ENCODE measurements around the gene RIMS3. TPM values are rescaled to one million over a fixed set of nuclear protein-coding genes. Genes with fewer than 3 reads are reported as not detected.

RIMS3 gene
- total RNA-seq, 1 donor from 2014 or later, result 4.2 TPM

DNA sequence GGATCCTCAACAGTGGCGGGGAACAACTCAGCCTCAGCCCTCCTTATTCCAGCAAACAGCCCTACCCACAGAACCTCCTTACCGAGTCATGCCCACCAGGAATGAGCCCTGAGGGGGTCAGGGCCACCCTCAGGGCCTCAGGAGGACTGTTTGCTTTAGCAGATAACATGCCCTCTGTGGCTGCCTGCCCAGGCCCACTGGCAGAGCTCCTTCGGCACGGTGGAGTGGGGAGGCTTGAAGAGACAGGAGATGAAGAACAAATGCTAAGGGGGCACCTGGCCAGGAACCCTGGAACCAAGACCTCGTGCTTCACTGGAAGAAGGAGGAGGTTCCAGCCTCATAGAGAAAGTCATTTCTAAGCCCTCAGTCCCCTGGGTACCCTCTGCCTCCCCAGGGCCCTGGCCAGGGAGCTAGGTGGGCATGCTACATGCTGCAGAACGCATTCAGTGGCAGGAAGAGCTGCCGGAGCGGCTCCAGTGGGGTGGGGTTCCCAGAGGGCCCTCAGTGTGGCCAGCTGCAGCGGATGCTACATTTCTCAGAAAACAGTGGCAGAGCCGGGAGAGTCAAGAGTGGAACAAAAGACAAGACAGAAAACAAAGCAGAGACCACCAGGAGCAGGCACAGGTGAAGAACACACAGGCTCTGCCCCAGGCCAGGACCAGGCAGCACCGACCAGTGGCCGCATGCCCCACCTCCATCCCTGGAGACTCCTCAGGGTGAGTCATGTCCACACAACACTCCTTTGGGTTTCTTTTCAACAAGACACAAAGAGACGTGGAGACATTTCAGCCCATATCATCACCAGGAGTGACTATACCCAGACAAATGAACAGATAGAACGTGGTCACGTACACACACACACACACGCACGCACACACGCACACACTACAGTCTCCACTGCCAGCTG is 39.8 kb downstream of the RIMS3 start:
- DNase-seq (ENCODE audit: low read depth), result no peak
- TF ChIP-seq, protein P1, sequence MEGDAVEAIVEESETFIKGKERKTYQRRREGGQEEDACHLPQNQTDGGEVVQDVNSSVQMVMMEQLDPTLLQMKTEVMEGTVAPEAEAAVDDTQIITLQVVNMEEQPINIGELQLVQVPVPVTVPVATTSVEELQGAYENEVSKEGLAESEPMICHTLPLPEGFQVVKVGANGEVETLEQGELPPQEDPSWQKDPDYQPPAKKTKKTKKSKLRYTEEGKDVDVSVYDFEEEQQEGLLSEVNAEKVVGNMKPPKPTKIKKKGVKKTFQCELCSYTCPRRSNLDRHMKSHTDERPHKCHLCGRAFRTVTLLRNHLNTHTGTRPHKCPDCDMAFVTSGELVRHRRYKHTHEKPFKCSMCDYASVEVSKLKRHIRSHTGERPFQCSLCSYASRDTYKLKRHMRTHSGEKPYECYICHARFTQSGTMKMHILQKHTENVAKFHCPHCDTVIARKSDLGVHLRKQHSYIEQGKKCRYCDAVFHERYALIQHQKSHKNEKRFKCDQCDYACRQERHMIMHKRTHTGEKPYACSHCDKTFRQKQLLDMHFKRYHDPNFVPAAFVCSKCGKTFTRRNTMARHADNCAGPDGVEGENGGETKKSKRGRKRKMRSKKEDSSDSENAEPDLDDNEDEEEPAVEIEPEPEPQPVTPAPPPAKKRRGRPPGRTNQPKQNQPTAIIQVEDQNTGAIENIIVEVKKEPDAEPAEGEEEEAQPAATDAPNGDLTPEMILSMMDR (conservative IDR thresholded peaks at IDR 0.05; ENCODE audit: low read depth, low read length), result no peak
- H3K4me3 ChIP-seq (ENCODE audit: low read depth, low read length), result no peak overlapping the region

DNA sequence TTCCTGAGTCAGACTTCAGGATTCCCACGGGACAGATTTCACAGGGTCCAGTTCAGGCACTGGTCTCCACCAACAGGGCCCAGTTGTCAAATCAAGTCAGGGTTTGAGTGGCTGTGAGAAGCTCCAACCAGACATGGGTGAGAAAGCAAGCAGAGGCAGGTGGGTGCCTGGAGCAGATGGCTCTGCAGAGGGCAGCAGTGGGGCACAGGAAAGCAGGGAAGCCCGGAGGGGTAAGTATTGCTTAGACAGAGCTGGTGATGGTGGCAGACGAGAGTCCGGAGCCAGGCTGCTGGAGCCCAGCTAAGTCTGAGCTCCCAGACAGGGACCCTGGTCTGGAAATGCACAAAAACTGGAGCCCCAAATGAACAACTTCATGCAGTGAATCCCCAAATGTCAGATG is 40.4 kb downstream of the RIMS3 start:
- TF ChIP-seq, protein P1 (conservative IDR thresholded peaks at IDR 0.05; ENCODE audit: low read depth, low read length), result peak; percentile 71
- DNase-seq (ENCODE audit: low read depth), result no peak
- H3K4me3 ChIP-seq (ENCODE audit: low read depth, low read length), result no peak overlapping the region

DNA sequence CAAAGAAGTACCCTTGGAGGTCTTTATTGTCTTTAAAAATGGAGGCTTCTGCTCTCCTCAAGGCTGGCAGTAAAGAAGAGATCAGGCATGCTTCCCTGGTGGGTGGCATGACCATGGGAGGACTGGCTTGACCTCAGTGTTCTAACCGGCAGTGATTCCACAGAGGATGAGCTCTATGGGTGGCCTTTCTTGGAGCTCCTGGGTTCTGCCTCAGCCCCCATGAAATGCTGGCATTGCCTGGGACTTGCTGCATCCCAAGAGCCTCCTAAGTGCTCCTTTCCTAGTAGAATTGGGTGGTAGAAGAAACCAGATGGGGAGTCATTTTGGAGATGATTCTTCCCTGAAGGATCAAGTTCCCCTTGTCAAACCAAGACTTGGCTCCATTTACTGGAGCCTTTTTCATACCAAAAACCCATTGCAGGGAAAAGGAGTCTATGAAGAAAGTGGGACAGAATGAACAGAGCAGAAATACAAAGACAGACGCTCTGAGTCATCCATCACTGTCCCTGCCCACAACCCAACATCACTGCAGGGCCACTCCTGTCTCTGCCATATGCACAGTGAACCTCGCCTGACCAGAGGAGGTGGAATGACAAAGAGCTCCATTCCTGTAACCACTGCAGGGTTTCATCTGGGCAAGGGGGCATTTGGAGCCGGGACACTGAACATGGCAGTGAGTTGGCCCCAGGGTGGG is 42.4 kb downstream of the RIMS3 start:
- H3K4me3 ChIP-seq (ENCODE audit: low read depth, low read length), result no peak overlapping the region
- TF ChIP-seq, protein P1 (conservative IDR thresholded peaks at IDR 0.05; ENCODE audit: low read depth, low read length), result no peak

DNA sequence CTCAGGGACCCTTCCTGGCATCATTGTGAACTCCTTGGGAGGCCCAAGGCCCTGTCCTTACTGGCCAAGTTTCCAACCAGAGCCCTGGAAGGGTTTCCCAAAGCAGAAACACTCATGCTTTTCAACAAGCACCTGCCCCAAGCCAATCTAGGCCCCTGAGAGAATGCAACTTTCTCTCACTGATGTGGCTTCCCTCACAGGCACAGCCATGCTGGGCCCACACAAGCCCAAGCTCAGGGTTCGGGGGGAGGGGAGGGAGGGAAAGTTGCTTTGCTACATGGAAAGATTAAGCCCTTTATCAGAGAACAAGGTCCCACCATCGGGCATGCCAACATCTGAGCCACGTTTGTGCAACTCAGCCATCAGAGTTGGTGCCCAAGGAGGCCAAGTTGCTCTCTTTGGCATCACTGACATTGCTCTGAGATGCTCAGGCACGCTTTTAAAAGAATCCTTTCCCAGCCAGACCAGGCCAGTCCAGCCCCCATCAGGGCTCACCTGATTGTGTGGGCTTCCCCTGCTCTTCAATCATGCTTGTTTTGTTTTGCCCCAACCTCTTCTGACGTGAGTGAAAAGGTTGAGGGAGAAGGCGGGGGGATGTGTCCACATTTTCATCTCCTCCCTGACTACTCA is 43.5 kb downstream of the RIMS3 start:
- no peak overlapping the region for H3K4me3 ChIP-seq (ENCODE audit: low read depth, low read length)
- TF ChIP-seq, protein P1 (conservative IDR thresholded peaks at IDR 0.05; ENCODE audit: low read depth, low read length), result no peak
- no peak for DNase-seq (ENCODE audit: low read depth)

More for the DNA sequence above, 42.4 kb downstream of the RIMS3 start:
- DNase-seq (ENCODE audit: low read depth), result no peak

DNA sequence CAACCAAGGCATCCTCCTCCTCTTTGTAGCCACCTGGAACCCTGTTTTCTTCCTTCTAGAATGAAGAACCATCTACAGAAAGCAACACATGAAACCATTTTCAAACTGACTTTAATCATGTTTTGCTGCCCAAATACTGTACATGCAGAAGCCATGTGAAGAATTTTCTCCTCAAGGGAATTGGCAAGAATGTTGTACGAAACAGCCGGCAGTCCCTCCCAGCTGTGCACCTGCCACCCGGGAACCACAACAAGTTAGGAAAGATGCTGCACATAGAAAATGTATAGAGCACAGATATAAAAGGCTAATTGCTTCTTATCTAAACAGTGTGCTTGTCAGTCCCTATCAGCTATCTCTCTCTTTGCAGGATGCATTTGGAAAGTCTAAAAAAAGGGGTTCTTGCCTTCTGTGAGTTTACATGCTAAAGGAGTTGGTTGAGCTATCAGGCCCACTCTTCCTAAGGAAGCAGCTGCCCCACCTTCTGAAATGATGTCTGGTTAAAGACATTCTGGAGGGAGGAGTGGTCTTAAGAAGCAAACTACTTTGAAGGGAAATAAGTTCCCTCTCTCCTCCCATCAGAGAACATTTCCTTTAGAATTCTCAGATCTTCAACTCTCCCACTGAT is 44.8 kb downstream of the RIMS3 start:
- DNase-seq (ENCODE audit: low read depth), result no peak
- TF ChIP-seq, protein P1 (conservative IDR thresholded peaks at IDR 0.05; ENCODE audit: low read depth, low read length), result no peak

DNA sequence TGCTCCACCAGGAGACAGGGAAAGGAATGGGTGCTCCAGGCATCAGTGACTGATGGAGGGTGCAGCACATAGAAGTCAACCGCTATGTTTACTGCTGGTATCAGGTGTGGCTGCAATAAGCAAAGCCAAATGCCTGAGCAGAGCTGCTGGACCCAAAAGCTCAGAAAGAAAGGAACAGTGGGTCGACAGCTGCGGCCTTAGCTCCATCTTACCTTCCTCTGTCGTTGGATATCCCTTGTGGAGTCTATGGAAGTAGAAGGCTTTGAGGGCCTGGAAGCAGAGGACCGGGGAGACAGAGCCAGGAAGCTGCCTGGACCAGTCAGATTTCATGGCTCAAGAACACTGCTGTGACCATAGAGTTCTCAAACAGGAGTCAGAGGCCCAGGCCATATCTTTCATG is 45.3 kb downstream of the RIMS3 start:
- TF ChIP-seq, protein P1 (conservative IDR thresholded peaks at IDR 0.05; ENCODE audit: low read depth, low read length), result no peak
- no peak overlapping the region for H3K4me3 ChIP-seq (ENCODE audit: low read depth, low read length)
- no peak for DNase-seq (ENCODE audit: low read depth)

More for the DNA sequence above, 44.8 kb downstream of the RIMS3 start:
- H3K4me3 ChIP-seq (ENCODE audit: low read depth, low read length), result no peak overlapping the region
